ENCODE results near the gene MOXD1. TPM values are rescaled to one million over a fixed set of nuclear protein-coding genes. Genes with fewer than 3 reads are reported as not detected.

MOXD1 gene
- total and polyA plus RNA-seq, 7 experiments from 2014 or later: not detected

DNA sequence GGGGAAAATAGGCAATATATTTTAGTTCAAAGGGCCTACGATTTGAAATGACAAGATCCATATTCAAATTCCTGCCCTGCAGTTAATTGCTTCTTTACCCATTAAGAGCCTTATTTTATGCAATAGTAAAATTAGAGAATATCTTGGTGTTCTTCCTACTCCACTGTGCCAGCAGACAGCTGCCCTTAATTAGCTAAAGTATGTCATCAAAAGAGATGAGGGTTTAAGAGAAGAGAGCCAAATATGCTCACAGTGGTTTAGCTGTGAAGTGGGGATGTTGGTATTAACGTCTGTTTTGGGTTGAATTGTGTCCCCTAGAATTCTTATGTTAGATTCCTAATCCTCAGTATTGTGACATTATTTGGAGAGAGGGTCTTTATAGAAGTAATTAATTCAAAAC, 148.1 kb downstream of the MOXD1 start:
- no peak overlapping the region for H3K4me3 Mint-ChIP-seq
- H3K4me1 Mint-ChIP-seq: no peaks in the 10 kb centered on the region
- ATAC-seq (no peak), DNase-seq (no peak)
- no peaks in the 10 kb centered on the region for H3K27me3 ChIP-seq (ENCODE audit: control insufficient read depth in 2 of 2, insufficient read depth in 2 of 2, low read length in 2 of 2)
- CTCF ChIA-PET: no interaction called here
- no peaks in the 10 kb centered on the region for H3K36me3 Mint-ChIP-seq
- no peak overlapping the region for H3K4me3 ChIP-seq (ENCODE audit: low read length)
- H3K27ac ChIP-seq (ENCODE audit: low read depth, low read length): no peak overlapping the region
- H3K9me3 ChIP-seq (ENCODE audit: control insufficient read depth in 2 of 3, low read length in 3 of 3): no peaks in the 10 kb centered on the region
- H3K27ac Mint-ChIP-seq: no peak overlapping the region
- intact Hi-C loops (cut with micrococcal nuclease): no loop called here
- no peaks in the 10 kb centered on the region for H3K4me1 ChIP-seq (ENCODE audit: control insufficient read depth in 2 of 2, insufficient read depth in 2 of 2, low read length in 2 of 2)
- H3K9me3 Mint-ChIP-seq: peaks cover 0 to 3% (median 0%) of the 10 kb centered on the region in 11 donors
- H3K36me3 ChIP-seq (ENCODE audit: control insufficient read depth in 2 of 3, insufficient read depth in 3 of 3, low read length in 3 of 3): no peaks in the 10 kb centered on the region
- POLR2A ChIA-PET: no interaction called here
- H3K27me3 Mint-ChIP-seq: peaks cover 2 to 32% (median 18%) of the 10 kb centered on the region in 5 donors

DNA sequence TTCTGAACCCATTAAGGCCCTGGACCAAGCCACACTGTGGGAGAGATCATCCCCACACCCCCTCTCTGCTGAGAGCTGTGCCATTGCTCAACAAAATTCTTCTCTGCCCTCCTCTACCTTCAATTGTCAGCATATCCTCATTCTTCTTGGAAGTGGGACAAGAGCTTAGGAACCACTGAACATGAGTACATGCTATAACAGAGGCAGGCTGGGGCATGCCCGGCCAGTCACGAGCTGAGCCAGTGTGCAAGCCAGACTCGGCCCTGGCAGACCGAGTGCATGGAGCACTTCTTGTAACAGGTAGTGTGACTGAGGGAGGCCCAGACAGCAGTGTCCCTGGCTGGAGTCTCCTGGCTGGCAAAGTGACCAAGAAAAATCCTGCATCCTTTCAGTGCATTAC, 149.2 kb downstream of the MOXD1 start:
- intact Hi-C loops (cut with micrococcal nuclease): no loop called here
- no peak overlapping the region for H3K4me3 Mint-ChIP-seq
- peaks cover 0 to 3% (median 0%) of the 10 kb centered on the region in 11 donors for H3K9me3 Mint-ChIP-seq
- Histone ChIP-seq H3K4me3 (ENCODE audit: low read length) (no peak overlapping the region), H3K27ac (ENCODE audit: low read depth, low read length) (no peak overlapping the region), H3K36me3 (ENCODE audit: control insufficient read depth in 2 of 3, insufficient read depth in 3 of 3, low read length in 3 of 3) (no peaks in the 10 kb centered on the region), H3K4me1 (ENCODE audit: control insufficient read depth in 2 of 2, insufficient read depth in 2 of 2, low read length in 2 of 2) (no peaks in the 10 kb centered on the region), H3K9me3 (ENCODE audit: control insufficient read depth in 2 of 3, low read length in 3 of 3) (no peaks in the 10 kb centered on the region), H3K27me3 (ENCODE audit: control insufficient read depth in 2 of 2, insufficient read depth in 2 of 2, low read length in 2 of 2) (no peaks in the 10 kb centered on the region)
- H3K27ac Mint-ChIP-seq: no peak overlapping the region
- ChIA-PET CTCF (no interaction called here), POLR2A (no interaction called here)
- H3K36me3 Mint-ChIP-seq: no peaks in the 10 kb centered on the region
- no peak for DNase-seq
- peaks cover 2 to 35% (median 25%) of the 10 kb centered on the region in 5 donors for H3K27me3 Mint-ChIP-seq
- H3K4me1 Mint-ChIP-seq: no peaks in the 10 kb centered on the region
- ATAC-seq: no peak

DNA sequence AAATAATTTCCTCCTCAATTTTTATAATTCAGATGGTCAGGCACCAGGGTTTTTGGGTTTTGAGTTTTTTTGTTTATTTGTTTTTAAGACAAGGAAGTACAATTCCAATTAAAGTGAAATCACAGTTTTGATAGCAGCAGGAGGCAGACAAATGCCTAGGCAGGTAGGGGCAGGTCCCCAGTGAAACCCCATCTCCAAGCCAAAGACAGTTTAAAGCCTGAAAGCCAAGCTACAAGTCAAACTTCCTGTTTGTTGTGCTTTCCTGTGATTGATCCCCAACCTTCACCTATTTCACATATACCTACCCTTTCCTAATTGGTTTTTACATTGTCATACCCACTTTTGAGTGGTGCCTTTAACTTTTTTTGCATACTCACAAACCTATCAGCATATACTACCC, 149.6 kb downstream of the MOXD1 start:
- Histone ChIP-seq H3K27me3 (ENCODE audit: control insufficient read depth in 2 of 2, insufficient read depth in 2 of 2, low read length in 2 of 2) (no peaks in the 10 kb centered on the region), H3K4me3 (ENCODE audit: low read length) (no peak overlapping the region), H3K27ac (ENCODE audit: low read depth, low read length) (no peak overlapping the region), H3K4me1 (ENCODE audit: control insufficient read depth in 2 of 2, insufficient read depth in 2 of 2, low read length in 2 of 2) (no peaks in the 10 kb centered on the region), H3K9me3 (ENCODE audit: control insufficient read depth in 2 of 3, low read length in 3 of 3) (no peaks in the 10 kb centered on the region), H3K36me3 (ENCODE audit: control insufficient read depth in 2 of 3, insufficient read depth in 3 of 3, low read length in 3 of 3) (no peaks in the 10 kb centered on the region)
- ChIA-PET CTCF (no interaction called here), POLR2A (no interaction called here)
- no peaks in the 10 kb centered on the region for H3K4me1 Mint-ChIP-seq
- intact Hi-C loops (cut with micrococcal nuclease): no loop called here
- no peaks in the 10 kb centered on the region for H3K36me3 Mint-ChIP-seq
- ATAC-seq (no peak), DNase-seq (no peak)
- peaks cover 2 to 37% (median 25%) of the 10 kb centered on the region in 5 donors for H3K27me3 Mint-ChIP-seq
- H3K4me3 Mint-ChIP-seq: no peak overlapping the region
- H3K9me3 Mint-ChIP-seq: peaks cover 0 to 3% (median 0%) of the 10 kb centered on the region in 11 donors
- H3K27ac Mint-ChIP-seq: no peak overlapping the region

DNA sequence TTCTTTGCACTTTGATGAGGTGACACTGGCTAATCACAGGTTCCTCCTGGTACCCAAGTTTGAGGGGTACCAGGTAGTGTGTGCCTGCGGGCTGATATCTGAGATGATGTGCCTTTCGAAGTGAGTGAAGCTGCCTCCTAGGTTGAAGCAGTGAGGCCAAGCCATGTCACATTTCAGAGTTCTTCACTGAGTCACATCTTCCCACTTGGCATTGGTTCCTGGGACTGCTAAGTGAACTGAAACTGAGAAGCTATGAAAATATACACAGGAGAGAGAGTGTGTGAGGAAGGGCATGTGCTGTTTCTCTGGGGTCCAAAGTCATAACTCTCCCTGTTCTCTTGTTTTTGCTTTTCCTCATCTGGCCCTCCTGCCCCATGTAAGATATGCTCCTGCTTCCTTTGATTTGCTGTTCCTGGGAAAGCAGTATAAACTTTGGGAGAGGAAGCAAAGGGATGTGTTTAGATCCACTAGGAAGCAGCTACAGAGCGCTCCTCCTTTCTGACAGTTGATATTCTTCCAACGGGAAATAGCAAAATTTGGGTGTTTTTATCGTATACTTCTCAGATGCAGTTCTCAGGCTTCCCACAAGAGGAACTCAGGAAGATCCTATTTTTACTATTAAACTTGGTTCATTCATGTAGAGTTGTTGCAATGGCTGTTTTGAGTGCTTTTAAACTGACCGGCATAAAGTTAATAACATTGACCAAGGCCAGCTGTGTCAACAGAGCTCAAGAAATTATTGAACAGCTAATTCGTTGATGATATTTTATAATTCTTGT, 153.7 kb downstream of the MOXD1 start:
- DNase-seq (no peak), ATAC-seq (no peak)
- H3K9me3 Mint-ChIP-seq: peaks cover 0 to 1% (median 0%) of the 10 kb centered on the region in 11 donors
- peaks cover 0 to 28% (median 16%) of the 10 kb centered on the region in 5 donors for H3K27me3 Mint-ChIP-seq
- ChIA-PET CTCF (no interaction called here), POLR2A (no interaction called here)
- intact Hi-C loops (cut with micrococcal nuclease): no loop called here
- no peaks in the 10 kb centered on the region for H3K4me1 ChIP-seq (ENCODE audit: control insufficient read depth in 2 of 2, insufficient read depth in 2 of 2, low read length in 2 of 2)
- H3K27me3 ChIP-seq (ENCODE audit: control insufficient read depth in 2 of 2, insufficient read depth in 2 of 2, low read length in 2 of 2): no peaks in the 10 kb centered on the region
- no peaks in the 10 kb centered on the region for H3K36me3 ChIP-seq (ENCODE audit: control insufficient read depth in 2 of 3, insufficient read depth in 3 of 3, low read length in 3 of 3)
- H3K9me3 ChIP-seq (ENCODE audit: control insufficient read depth in 2 of 3, low read length in 3 of 3): no peaks in the 10 kb centered on the region
- no peaks in the 10 kb centered on the region for H3K36me3 Mint-ChIP-seq
- H3K27ac ChIP-seq (ENCODE audit: low read depth, low read length): no peak overlapping the region
- H3K27ac Mint-ChIP-seq: no peak overlapping the region
- H3K4me1 Mint-ChIP-seq: no peaks in the 10 kb centered on the region
- no peak overlapping the region for H3K4me3 Mint-ChIP-seq
- no peak overlapping the region for H3K4me3 ChIP-seq (ENCODE audit: low read length)

DNA sequence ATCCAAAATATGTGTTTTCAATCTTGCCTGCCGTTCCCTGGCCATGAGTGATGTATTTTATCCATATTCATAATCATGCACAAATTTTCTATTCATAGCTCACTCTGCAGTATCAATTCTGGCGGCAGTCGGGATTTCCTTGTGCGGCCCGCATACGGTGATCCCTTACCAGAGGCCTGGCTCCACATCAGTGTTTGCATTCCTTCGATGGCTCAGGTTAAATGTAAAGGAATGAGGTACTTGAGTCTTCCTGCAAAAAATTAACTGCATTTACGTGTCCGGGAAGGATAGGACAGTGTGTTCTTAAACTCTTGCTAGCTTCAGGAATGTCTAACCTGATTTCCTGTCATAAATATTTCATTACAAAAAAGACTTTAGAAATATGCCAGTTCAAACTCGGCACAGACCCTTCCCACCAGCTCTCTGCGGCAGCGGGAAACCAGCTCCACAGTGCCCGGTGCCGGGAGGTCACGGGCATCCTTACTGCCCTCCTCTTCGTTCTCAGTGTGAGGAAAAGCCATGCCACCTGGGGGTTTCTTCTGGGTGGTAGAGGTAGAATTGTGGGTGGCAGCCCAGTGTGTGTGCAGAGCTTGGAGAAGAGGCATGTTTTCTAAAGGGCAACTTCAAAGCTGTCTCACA, 154.5 kb downstream of the MOXD1 start:
- Mint-ChIP-seq H3K4me3 (no peak overlapping the region), H3K36me3 (no peaks in the 10 kb centered on the region), H3K27ac (no peak overlapping the region), H3K27me3 (peaks cover 0 to 23% (median 14%) of the 10 kb centered on the region in 5 donors), H3K4me1 (no peaks in the 10 kb centered on the region), H3K9me3 (no peaks in the 10 kb centered on the region)
- Histone ChIP-seq H3K36me3 (ENCODE audit: control insufficient read depth in 2 of 3, insufficient read depth in 3 of 3, low read length in 3 of 3) (no peaks in the 10 kb centered on the region), H3K4me1 (ENCODE audit: control insufficient read depth in 2 of 2, insufficient read depth in 2 of 2, low read length in 2 of 2) (no peaks in the 10 kb centered on the region), H3K27me3 (ENCODE audit: control insufficient read depth in 2 of 2, insufficient read depth in 2 of 2, low read length in 2 of 2) (no peaks in the 10 kb centered on the region), H3K27ac (ENCODE audit: low read depth, low read length) (no peak overlapping the region), H3K4me3 (ENCODE audit: low read length) (no peak overlapping the region), H3K9me3 (ENCODE audit: control insufficient read depth in 2 of 3, low read length in 3 of 3) (no peaks in the 10 kb centered on the region)
- CTCF ChIA-PET: no interaction called here
- no peak for ATAC-seq
- intact Hi-C loops (cut with micrococcal nuclease): no loop called here
- DNase-seq: no peak
- POLR2A ChIA-PET: no interaction called here

DNA sequence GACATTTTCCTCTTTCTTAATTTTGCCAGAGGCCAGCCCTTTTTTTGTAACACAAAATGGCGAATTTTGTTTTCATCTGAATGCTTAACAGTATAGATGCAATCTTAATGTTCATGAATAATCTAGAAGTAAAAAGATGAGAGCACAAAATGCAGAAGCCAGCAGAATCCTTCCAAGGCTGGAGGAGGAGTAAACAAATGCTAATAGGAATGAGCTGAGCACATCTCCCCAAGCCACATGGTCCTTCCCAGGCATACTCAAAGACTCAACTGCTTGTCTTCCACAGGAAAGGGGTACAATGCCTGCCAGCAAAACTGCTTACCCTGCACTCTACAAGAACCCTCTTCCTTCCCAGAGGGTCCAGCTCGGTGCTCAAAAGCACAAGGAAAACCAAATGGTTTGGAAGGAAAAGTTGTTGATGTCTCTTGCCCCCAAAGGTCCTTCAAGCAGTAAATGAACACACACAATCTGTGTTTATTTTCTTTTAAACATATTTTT, 155.1 kb downstream of the MOXD1 start:
- Mint-ChIP-seq H3K4me1 (no peaks in the 10 kb centered on the region), H3K36me3 (no peaks in the 10 kb centered on the region), H3K27ac (no peak overlapping the region), H3K4me3 (no peak overlapping the region), H3K9me3 (no peaks in the 10 kb centered on the region), H3K27me3 (peaks cover 0 to 22% (median 14%) of the 10 kb centered on the region in 5 donors)
- no peak overlapping the region for H3K27ac ChIP-seq (ENCODE audit: low read depth, low read length)
- no peak overlapping the region for H3K4me3 ChIP-seq (ENCODE audit: low read length)
- ATAC-seq: no peak
- H3K27me3 ChIP-seq (ENCODE audit: control insufficient read depth in 2 of 2, insufficient read depth in 2 of 2, low read length in 2 of 2): no peaks in the 10 kb centered on the region
- ChIA-PET POLR2A (no interaction called here), CTCF (no interaction called here)
- H3K36me3 ChIP-seq (ENCODE audit: control insufficient read depth in 2 of 3, insufficient read depth in 3 of 3, low read length in 3 of 3): no peaks in the 10 kb centered on the region
- no peak for DNase-seq
- intact Hi-C loops (cut with micrococcal nuclease): no loop called here
- H3K9me3 ChIP-seq (ENCODE audit: control insufficient read depth in 2 of 3, low read length in 3 of 3): no peaks in the 10 kb centered on the region
- no peaks in the 10 kb centered on the region for H3K4me1 ChIP-seq (ENCODE audit: control insufficient read depth in 2 of 2, insufficient read depth in 2 of 2, low read length in 2 of 2)

Measured in naive thymus-derived CD4-positive, alpha-beta T cell (primary cell).